ENCODE results near the gene IL5RA.

Gene IL5RA

GRCh38 chr3:3110299-3110630, at the start of gene IL5RA:
Gene IL5RA (minus strand): TSS chr3:3110374. CDS start chr3:3104984, 5,390 bp downstream.
- H3K4me1 ChIP-seq (ENCODE audit: low read length) = no peaks in the 10 kb centered on the region
- no peak within 1 kb of the TSS for H2AFZ ChIP-seq (ENCODE audit: low read length)
- no peak within 1 kb of the TSS for H3K4me2 ChIP-seq (ENCODE audit: low read depth, low read length)
- H3K27me3 ChIP-seq (replicated peaks; ENCODE audit: insufficient read depth, low read length) = no peaks in the 10 kb centered on the region
- H3K27ac ChIP-seq (ENCODE audit: low read length) = no peak within 1 kb of the TSS
- no peak within 1 kb of the TSS for H3K4me3 ChIP-seq (ENCODE audit: low read length)
- H3K9me3 ChIP-seq (replicated peaks; ENCODE audit: insufficient read depth, low read length) = no peaks in the 10 kb centered on the region
- no peaks in the 10 kb centered on the region for H4K20me1 ChIP-seq (ENCODE audit: insufficient read depth, low read length)
- TF ChIP-seq EZH2 (optimal IDR thresholded peaks at IDR 0.05; ENCODE audit: low read depth, low read length) (no peak), CTCF (IDR thresholded peaks at IDR 0.05; ENCODE audit: low read length) (no peak), EZH2phosphoT487 (IDR thresholded peaks at IDR 0.05; ENCODE audit: low read length) (no peak)
- H3K9ac ChIP-seq (ENCODE audit: low read length) = no peak within 1 kb of the TSS
- no peaks in the 10 kb centered on the region for H3K9me2 ChIP-seq (replicated peaks; ENCODE audit: insufficient read depth, low read length)
- no peaks in the 10 kb centered on the region for H3K79me2 ChIP-seq (ENCODE audit: low read length)
- H3F3A ChIP-seq (ENCODE audit: insufficient read depth, low read length) = no peaks in the 10 kb centered on the region
- H3K36me3 ChIP-seq (replicated peaks; ENCODE audit: insufficient read depth, low read length) = no peaks in the 10 kb centered on the region
- DNase-seq = no peak

- TF ChIP-seq CTCF (IDR thresholded peaks at IDR 0.05; ENCODE audit: low read length) (no peak), EZH2phosphoT487 (IDR thresholded peaks at IDR 0.05; ENCODE audit: low read length) (no peak), EZH2 (optimal IDR thresholded peaks at IDR 0.05; ENCODE audit: low read depth, low read length) (no peak)
- Histone ChIP-seq H3K27me3 (replicated peaks; ENCODE audit: insufficient read depth, low read length) (no peaks in the 10 kb centered on the region), H3K4me1 (ENCODE audit: low read length) (no peaks in the 10 kb centered on the region), H3K9ac (ENCODE audit: low read length) (no peak overlapping the region), H4K20me1 (ENCODE audit: insufficient read depth, low read length) (no peaks in the 10 kb centered on the region), H3K4me2 (ENCODE audit: low read depth, low read length) (no peak overlapping the region), H3K9me3 (replicated peaks; ENCODE audit: insufficient read depth, low read length) (no peaks in the 10 kb centered on the region), H3F3A (ENCODE audit: insufficient read depth, low read length) (0 out of 2 replicates have a peak, but pooled peaks cover 2% of the 10 kb centered on the region), H3K4me3 (ENCODE audit: low read length) (no peak overlapping the region), H3K79me2 (ENCODE audit: low read length) (0 out of 2 replicates have a peak, but pooled peaks cover 4% of the 10 kb centered on the region), H2AFZ (ENCODE audit: low read length) (no peak overlapping the region), H3K27ac (ENCODE audit: low read length) (no peak overlapping the region), H3K9me2 (replicated peaks; ENCODE audit: insufficient read depth, low read length) (no peaks in the 10 kb centered on the region), H3K36me3 (replicated peaks; ENCODE audit: insufficient read depth, low read length) (peaks cover 18% of the 10 kb centered on the region)
- no peak for DNase-seq
Measured at GRCh38 chr3:3157484-3157883, 47.3 kb upstream of the IL5RA start.

GRCh38 chr3:3154879-3155610, 44.9 kb upstream of the IL5RA start:
- no peaks in the 10 kb centered on the region for H3K9me3 ChIP-seq (replicated peaks; ENCODE audit: insufficient read depth, low read length)
- no peaks in the 10 kb centered on the region for H4K20me1 ChIP-seq (ENCODE audit: insufficient read depth, low read length)
- 0 out of 2 replicates have a peak, but pooled peaks cover 2% of the 10 kb centered on the region for H3F3A ChIP-seq (ENCODE audit: insufficient read depth, low read length)
- TF ChIP-seq EZH2phosphoT487 (IDR thresholded peaks at IDR 0.05; ENCODE audit: low read length) (no peak), CTCF (IDR thresholded peaks at IDR 0.05; ENCODE audit: low read length) (no peak), EZH2 (optimal IDR thresholded peaks at IDR 0.05; ENCODE audit: low read depth, low read length) (no peak)
- H2AFZ ChIP-seq (ENCODE audit: low read length) = no peak overlapping the region
- no peaks in the 10 kb centered on the region for H3K9me2 ChIP-seq (replicated peaks; ENCODE audit: insufficient read depth, low read length)
- H3K27ac ChIP-seq (ENCODE audit: low read length) = no peak overlapping the region
- H3K9ac ChIP-seq (ENCODE audit: low read length) = no peak overlapping the region
- no peaks in the 10 kb centered on the region for H3K4me1 ChIP-seq (ENCODE audit: low read length)
- no peak overlapping the region for H3K4me2 ChIP-seq (ENCODE audit: low read depth, low read length)
- H3K36me3 ChIP-seq (replicated peaks; ENCODE audit: insufficient read depth, low read length) = peaks cover 20% of the 10 kb centered on the region
- H3K4me3 ChIP-seq (ENCODE audit: low read length) = no peak overlapping the region
- no peak for DNase-seq
- no peaks in the 10 kb centered on the region for H3K79me2 ChIP-seq (ENCODE audit: low read length)
- H3K27me3 ChIP-seq (replicated peaks; ENCODE audit: insufficient read depth, low read length) = no peaks in the 10 kb centered on the region

All from MM.1S (cell line).